AG04449 (cell line): ENCODE data around the gene FASTK.

Source experiments
- CTCF ChIA-PET: fragments of 350-600 bp; formaldehyde crosslinking; extraction: SDS; loops from one replicate; lab custom pipeline; 2021; ENCODE audit warnings: antibody characterized with exemption; lab: Yijun Ruan, JAX
- POLR2A ChIA-PET: fragments of 400-600, 350-600 bp; formaldehyde crosslinking; extraction: SDS; loops from one replicate; lab custom pipeline; 2020; ENCODE audit warnings: antibody characterized with exemption, inconsistent platforms; lab: Yijun Ruan, JAX
- DNase-seq: peaks from one replicate; pipeline ENCODE4 v3.0.0-alpha.2; 2010; ENCODE audit warnings: low read depth, low spot score
- H3K4me3 ChIP-seq: 2 replicates; pipeline ENCODE4 v1.5.1; 2011; ENCODE audit warnings: low read depth, mild to moderate bottlenecking, control low read depth, low read length
- CTCF ChIP-seq: IDR thresholded peaks from one replicate; pipeline ENCODE4 v1.5.1; 2011; ENCODE audit warnings: mild to moderate bottlenecking, moderate library complexity, low read length, control low read depth, inconsistent platforms; ENCODE audit not compliant: insufficient read depth; ENCODE audit errors: missing control alignments

The FASTK gene

DNA sequence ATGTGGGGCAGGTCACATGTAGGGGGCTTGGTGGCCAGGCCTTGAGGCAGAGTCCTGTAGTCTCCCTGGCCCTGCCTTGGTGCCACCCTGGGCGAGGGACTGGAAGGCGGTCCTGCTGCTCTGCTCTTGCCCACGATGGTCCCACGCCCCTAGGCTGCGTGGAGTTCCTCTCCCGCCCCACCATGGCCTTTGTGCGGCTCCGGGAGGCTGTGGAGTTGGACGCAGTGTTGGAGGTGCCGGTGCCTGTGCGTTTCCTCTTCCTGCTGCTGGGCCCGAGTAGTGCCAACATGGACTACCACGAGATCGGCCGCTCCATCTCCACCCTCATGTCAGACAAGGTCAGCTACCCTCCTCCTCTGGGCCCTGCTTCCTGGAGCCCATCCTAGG, 10.0 kb downstream of the FASTK start:
- POLR2A ChIA-PET = interaction anchor here (0.6 kb wide), 1 partner anchor 136 kb away, joined by 3 read pairs; no protein-coding TSS in a partner anchor
- TF ChIP-seq CTCF = no peak
- no peak overlapping the region for H3K4me3 ChIP-seq
- CTCF ChIA-PET = no interaction called here
- no peak for DNase-seq

DNA sequence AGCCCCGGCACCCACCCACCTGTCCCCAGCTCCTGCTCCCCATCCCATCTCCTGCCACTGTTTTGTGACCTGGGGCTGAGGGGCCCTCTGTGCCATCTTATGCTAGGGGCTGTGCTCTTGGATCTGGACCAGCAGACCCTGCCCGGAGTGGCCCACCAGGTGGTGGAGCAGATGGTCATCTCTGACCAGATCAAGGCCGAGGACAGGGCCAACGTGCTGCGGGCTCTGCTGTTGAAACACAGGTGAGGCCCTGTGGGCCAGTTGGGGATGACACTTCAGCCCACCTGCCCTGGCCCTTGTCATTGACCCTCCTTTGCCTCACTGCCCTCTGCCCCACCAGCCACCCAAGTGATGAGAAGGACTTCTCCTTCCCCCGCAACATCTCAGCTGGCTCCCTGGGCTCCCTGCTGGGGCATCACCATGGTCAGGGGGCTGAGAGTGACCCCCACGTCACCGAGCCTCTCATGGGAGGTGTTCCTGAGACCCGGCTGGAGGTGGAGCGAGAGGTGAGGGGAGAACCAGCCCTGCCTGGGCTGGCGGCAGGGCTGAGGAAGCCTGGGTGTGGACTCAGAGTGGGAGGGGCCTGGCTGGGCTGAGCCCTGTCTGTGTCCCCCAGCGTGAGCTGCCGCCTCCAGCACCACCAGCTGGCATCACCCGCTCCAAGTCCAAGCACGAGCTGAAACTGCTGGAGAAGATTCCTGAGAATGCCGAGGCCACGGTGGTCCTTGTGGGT, 10.6 kb downstream of the FASTK start:
- no peak overlapping the region for H3K4me3 ChIP-seq
- no peak for DNase-seq
- ChIA-PET CTCF (interaction anchor here (2.6 to 4.4 kb wide), 2 partner anchors 7 to 42 kb away, joined by 11 to 24 read pairs; no protein-coding TSS in a partner anchor), POLR2A (interaction anchor here (0.6 kb wide), 1 partner anchor 137 kb away, joined by 3 read pairs; no protein-coding TSS in a partner anchor)
- TF ChIP-seq CTCF = no peak

GRCh38 chr7:151068069-151068773, 12.4 kb downstream of the FASTK start:
- H3K4me3 ChIP-seq = no peak overlapping the region
- POLR2A ChIA-PET = interaction anchor here (0.8 to 1.7 kb wide), 3 partner anchors 8 to 13 kb away, joined by 3 to 8 read pairs (median 5); partner anchors contain the start of gene FASTK
- no peak for TF ChIP-seq CTCF
- DNase-seq = peak; percentile 36
- CTCF ChIA-PET = interaction anchor here (0.6 to 4.4 kb wide), 4 partner anchors 9 to 50 kb away, joined by 4 to 24 read pairs (median 8); partner anchors contain the start of gene FASTK

GRCh38 chr7:151066273-151066974, 14.2 kb downstream of the FASTK start:
- POLR2A ChIA-PET = interaction anchor here (0.6 kb wide), 1 partner anchor 38 kb away, joined by 3 read pairs; the partner anchor contains the start of gene ABCB8
- CTCF ChIA-PET = interaction anchor here (1.2 to 4.4 kb wide), 2 partner anchors 10 to 46 kb away, joined by 4 to 24 read pairs; no protein-coding TSS in a partner anchor
- DNase-seq = no peak
- TF ChIP-seq CTCF = no peak
- no peak overlapping the region for H3K4me3 ChIP-seq

- ChIA-PET CTCF (interaction anchor here (4.4 kb wide), 1 partner anchor 47 kb away, joined by 24 read pairs; no protein-coding TSS in a partner anchor), POLR2A (interaction anchor here (0.6 kb wide), 2 partner anchors 24 to 37 kb away, joined by 3 read pairs; partner anchors contain the start of gene ABCB8)
- no peak overlapping the region for H3K4me3 ChIP-seq
- TF ChIP-seq CTCF = no peak
- no peak for DNase-seq
Observed at GRCh38 chr7:151065516-151065915, 15.1 kb downstream of the FASTK start.
